22Rv1 (cell line): Measurements from ENCODE around the gene FBXL16.

Source experiments
- CTCF ChIP-seq: fragments of 450-650 bp; IDR thresholded peaks from 2 replicates; pipeline ENCODE4 v1.5.1; 2017; ENCODE audit warnings: mild to moderate bottlenecking
- ZFX ChIP-seq: fragments of 450-650 bp; IDR thresholded peaks from 2 replicates; pipeline ENCODE4 v1.6.1; 2017; ENCODE audit warnings: antibody characterized with exemption, borderline replicate concordance

GRCh38 chr16:689175-689897 lies 16.3 kb downstream of the FBXL16 start:
- TF ChIP-seq CTCF, result no peak
- no peak for TF ChIP-seq ZFX
